DND-41 (cell line): ENCODE measurements around the gene TEAD1.

ENCODE experiments used
- ATAC-seq: fragments of 200-7000 bp; cut with Tn5 transposase; 3 replicates; pipeline ENCODE4 v1.9.1; 2021; ENCODE audit warnings: low read depth; ENCODE audit not compliant: insufficient read depth
- DNase-seq: peaks from one replicate; pipeline ENCODE4 v3.0.0-alpha.2; 2020
- H2AFZ ChIP-seq: 2 replicates; pipeline ENCODE4 v1.6.0; 2012; ENCODE audit warnings: low read depth, low read length
- H3K27ac ChIP-seq: 2 replicates; pipeline ENCODE4 v1.5.1; 2012; ENCODE audit warnings: low read length, inconsistent platforms
- H3K27me3 ChIP-seq: fragments of 200-600 bp; sonication (generic); 2 replicates; pipeline ENCODE4 v1.6.0; 2012; ENCODE audit warnings: low read length, mild to moderate bottlenecking, inconsistent platforms; ENCODE audit not compliant: insufficient read depth, poor library complexity
- H3K36me3 ChIP-seq: 2 replicates; pipeline ENCODE4 v1.5.1; 2012; ENCODE audit warnings: low read length, inconsistent platforms; ENCODE audit not compliant: insufficient read depth
- H3K4me1 ChIP-seq: 2 replicates; pipeline ENCODE4 v1.5.1; 2012; ENCODE audit warnings: mild to moderate bottlenecking, low read length; ENCODE audit not compliant: insufficient read depth
- H3K4me2 ChIP-seq: 2 replicates; pipeline ENCODE4 v1.6.0; 2012; ENCODE audit warnings: mild to moderate bottlenecking, moderate library complexity, low read length, inconsistent platforms; ENCODE audit not compliant: insufficient read depth
- H3K4me3 ChIP-seq, 2 experiments: fragments of 200-600 bp in 1 of 2; shearing (Covaris generic) in 1 of 2; 2 replicates each; pipeline ENCODE4 v1.5.1; 2012 to 2016; ENCODE audit warnings: inconsistent platforms in 2 of 2, low read length in 2 of 2, mild to moderate bottlenecking in 2 of 2, low read depth in 1 of 2, moderate library complexity in 1 of 2
- H3K79me2 ChIP-seq: 2 replicates; pipeline ENCODE4 v1.6.0; 2012; ENCODE audit warnings: low read length, inconsistent platforms; ENCODE audit not compliant: insufficient read depth
- H3K9ac ChIP-seq: 2 replicates; pipeline ENCODE4 v1.6.0; 2012; ENCODE audit warnings: low read depth, mild to moderate bottlenecking, inconsistent platforms, low read length, moderate library complexity
- H3K9me3 ChIP-seq: 2 replicates; pipeline ENCODE4 v1.5.1; 2012; ENCODE audit warnings: low read length, moderate library complexity, mild to moderate bottlenecking, inconsistent platforms; ENCODE audit not compliant: insufficient read depth, severe bottlenecking
- H4K20me1 ChIP-seq: 2 replicates; pipeline ENCODE4 v1.6.0; 2012; ENCODE audit warnings: low read length; ENCODE audit not compliant: insufficient read depth
- CTCF ChIP-seq: IDR thresholded peaks from 2 replicates; pipeline ENCODE4 v1.5.1; 2012; ENCODE audit warnings: borderline replicate concordance, low read length, moderate library complexity, mild to moderate bottlenecking; ENCODE audit not compliant: poor library complexity, severe bottlenecking; ENCODE audit errors: extremely low read depth
- EZH2 ChIP-seq: IDR thresholded peaks from 3 replicates; pipeline ENCODE4 v1.6.1; 2012; ENCODE audit warnings: borderline replicate concordance, low read depth, mild to moderate bottlenecking, moderate library complexity, low read length, inconsistent platforms; ENCODE audit not compliant: severe bottlenecking

TEAD1 gene

DNA sequence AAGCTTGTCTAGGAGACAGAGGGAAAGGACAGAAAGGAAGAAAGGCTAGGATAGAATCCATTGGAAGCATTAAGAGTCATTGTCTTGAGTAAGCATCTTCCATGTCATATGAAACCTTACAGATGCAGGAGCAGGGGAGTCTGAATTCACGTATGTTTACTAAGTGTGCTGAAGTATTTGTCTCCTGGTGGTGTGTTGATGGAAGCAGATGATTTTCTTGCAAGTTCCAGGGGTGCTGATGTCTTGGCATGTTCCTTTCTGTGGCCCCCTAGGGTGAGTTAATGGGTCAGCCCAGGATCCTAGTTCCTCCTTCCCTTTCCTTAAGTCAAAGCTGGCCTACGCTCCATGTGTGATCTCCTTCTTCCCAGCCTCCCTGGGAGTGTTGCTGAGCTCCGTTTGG, 110.2 kb downstream of the TEAD1 start:
- DNase-seq: no peak
- ATAC-seq: no peak

GRCh38 chr11:12784987-12785386, 110.8 kb downstream of the TEAD1 start:
- Histone ChIP-seq H3K4me2 (no peak overlapping the region), H2AFZ (no peak overlapping the region), H3K9ac (no peak overlapping the region), H3K4me3 (no peak overlapping the region), H4K20me1 (no peaks in the 10 kb centered on the region), H3K79me2 (no peaks in the 10 kb centered on the region), H3K27me3 (peaks cover 11% of the 10 kb centered on the region), H3K9me3 (no peaks in the 10 kb centered on the region), H3K27ac (no peak overlapping the region), H3K36me3 (no peaks in the 10 kb centered on the region), H3K4me1 (no peaks in the 10 kb centered on the region)
- TF ChIP-seq EZH2: no peak
- TF ChIP-seq CTCF: no peak
- no peak for ATAC-seq
- DNase-seq: no peak

More for the DNA sequence above, 110.2 kb downstream of the TEAD1 start:
- no peak overlapping the region for H3K9ac ChIP-seq
- no peak overlapping the region for H2AFZ ChIP-seq
- no peaks in the 10 kb centered on the region for H3K4me1 ChIP-seq
- H3K9me3 ChIP-seq: no peaks in the 10 kb centered on the region
- peaks cover 11% of the 10 kb centered on the region for H3K27me3 ChIP-seq
- H4K20me1 ChIP-seq: no peaks in the 10 kb centered on the region
- no peaks in the 10 kb centered on the region for H3K79me2 ChIP-seq
- TF ChIP-seq EZH2 (no peak), CTCF (no peak)
- H3K36me3 ChIP-seq: no peaks in the 10 kb centered on the region
- no peak overlapping the region for H3K4me2 ChIP-seq
- no peak overlapping the region for H3K4me3 ChIP-seq
- no peak overlapping the region for H3K27ac ChIP-seq

GRCh38 chr11:12785901-12786300, 111.7 kb downstream of the TEAD1 start:
- Histone ChIP-seq H3K79me2 (no peaks in the 10 kb centered on the region), H3K36me3 (no peaks in the 10 kb centered on the region), H2AFZ (no peak overlapping the region), H3K9ac (no peak overlapping the region), H3K4me1 (no peaks in the 10 kb centered on the region), H3K4me2 (no peak overlapping the region), H4K20me1 (no peaks in the 10 kb centered on the region), H3K27ac (no peak overlapping the region), H3K27me3 (peaks cover 11% of the 10 kb centered on the region), H3K4me3 (no peak overlapping the region), H3K9me3 (no peaks in the 10 kb centered on the region)
- no peak for TF ChIP-seq EZH2
- TF ChIP-seq CTCF: no peak
- DNase-seq (no peak), ATAC-seq (no peak)

GRCh38 chr11:12786450-12786849, 112.2 kb downstream of the TEAD1 start:
- DNase-seq: no peak
- Histone ChIP-seq H4K20me1 (no peaks in the 10 kb centered on the region), H3K36me3 (no peaks in the 10 kb centered on the region), H3K9me3 (no peaks in the 10 kb centered on the region), H3K27me3 (peaks cover 11% of the 10 kb centered on the region), H3K4me3 (no peak overlapping the region), H3K4me2 (no peak overlapping the region), H3K79me2 (no peaks in the 10 kb centered on the region), H3K9ac (no peak overlapping the region), H3K4me1 (no peaks in the 10 kb centered on the region), H3K27ac (no peak overlapping the region), H2AFZ (no peak overlapping the region)
- no peak for TF ChIP-seq EZH2
- ATAC-seq: no peak
